ENCODE data around the gene KLF7. TPM values are rescaled to one million over a fixed set of nuclear protein-coding genes. Genes with fewer than 3 reads are reported as not detected.

KLF7 gene
- total and polyA plus RNA-seq, 9 of the 15 experiments (the other 6 are each of a cell fraction or from before 2014, with no cell fraction given): 0.04 to 0.54 (median 0.07) TPM

GRCh38 chr2:207205173-207205957 is 39.6 kb upstream of the KLF7 start (continued):
- TF ChIP-seq ZNF764 (CRISPR knock-in tag; IDR thresholded peaks at IDR 0.05; ENCODE audit: low read depth): no peak

GRCh38 chr2:207203056-207203455 is 37.3 kb upstream of the KLF7 start:
- WGBS (ENCODE audit: insufficient coverage, low coverage, missing lambda C conversion rate): 0% methylated on average over 1 of the region's 1 CpG
- POLR2A ChIA-PET: no interaction called here
- no peak for FAIRE-seq

GRCh38 chr2:207202645-207203044 is 36.9 kb upstream of the KLF7 start:
- Histone ChIP-seq H3K9me3 (replicated peaks; ENCODE audit: control insufficient read depth, insufficient read depth, low read depth, low read length) (no peaks in the 10 kb centered on the region), H3K4me1 (replicated peaks in 1 of 2; ENCODE audit: control insufficient read depth in 2 of 2, insufficient read depth in 2 of 2, low read length in 2 of 2) (no peaks in the 10 kb centered on the region), H2AFZ (ENCODE audit: low read depth, low read length) (no peak overlapping the region), H3K27ac (ENCODE audit: extremely low read depth, low read depth, low read length) (no peak overlapping the region), H3K9me1 (ENCODE audit: control insufficient read depth, insufficient read depth, low read length) (no peaks in the 10 kb centered on the region), H3K9ac (ENCODE audit: insufficient read depth in 1 of 2, low read depth in 2 of 2, low read length in 2 of 2) (no peak overlapping the region), H3K27me3 (ENCODE audit: control insufficient read depth in 2 of 2, insufficient read depth in 2 of 2, low read length in 2 of 2) (no peaks in the 10 kb centered on the region), H3K4me2 (ENCODE audit: insufficient read depth, low read length) (no peak overlapping the region), H3K36me3 (ENCODE audit: control insufficient read depth, insufficient read depth, low read length) (no peaks in the 10 kb centered on the region), H3K4me3 (no peak overlapping the region), H4K20me1 (replicated peaks; ENCODE audit: control insufficient read depth, insufficient read depth, low read length) (no peaks in the 10 kb centered on the region), H3K79me2 (ENCODE audit: control insufficient read depth, insufficient read depth, low read length) (no peaks in the 10 kb centered on the region)
- POLR2A ChIA-PET: no interaction called here
- FAIRE-seq: no peak
- DNase-seq (ENCODE audit: extremely low read depth in 1 of 4, low spot score in 3 of 4): peak in 1 of 4 experiments; percentile 28
- in situ Hi-C loops (cut with MboI): no loop called here
- CTCF ChIA-PET (ENCODE audit: low intra/inter-chr PET ratio): no interaction called here
- intact Hi-C loops (cut with micrococcal nuclease): no loop called here
- 0% methylated on average over 4 of the region's 4 CpGs for WGBS (ENCODE audit: insufficient coverage, low coverage, missing lambda C conversion rate)
- BruUV-seq (replicated peaks): no TSS peak
- ATAC-seq: no peak
- no peak for TF ChIP-seq CUX1 (CRISPR knock-in tag; IDR thresholded peaks at IDR 0.05)

More at GRCh38 chr2:207203056-207203455, 37.3 kb upstream of the KLF7 start:
- DNase-seq (ENCODE audit: extremely low read depth in 1 of 4, low spot score in 3 of 4) (no peak), ATAC-seq (no peak)
- no peaks in the 10 kb centered on the region for H3K36me3 ChIP-seq (ENCODE audit: control insufficient read depth, insufficient read depth, low read length)
- no peaks in the 10 kb centered on the region for H3K4me1 ChIP-seq (replicated peaks in 1 of 2; ENCODE audit: control insufficient read depth in 2 of 2, insufficient read depth in 2 of 2, low read length in 2 of 2)
- no peak overlapping the region for H3K4me2 ChIP-seq (ENCODE audit: insufficient read depth, low read length)
- no peak for TF ChIP-seq ZNF707 (CRISPR knock-in tag; conservative IDR thresholded peaks at IDR 0.05)
- TF ChIP-seq PHF20 (IDR thresholded peaks at IDR 0.05; ENCODE audit: partially characterized antibody): no peak
- TF ChIP-seq MIER1 (IDR thresholded peaks at IDR 0.05; ENCODE audit: low read depth): 0 out of 2 replicates have a peak, but pooled peaks have one; percentile 13
- TF ChIP-seq HDAC1 (IDR thresholded peaks at IDR 0.05): no peak
- intact Hi-C loops (cut with micrococcal nuclease): no loop called here
- BruUV-seq (replicated peaks): no TSS peak
- H3K9ac ChIP-seq (ENCODE audit: insufficient read depth in 1 of 2, low read depth in 2 of 2, low read length in 2 of 2): no peak overlapping the region
- in situ Hi-C loops (cut with MboI): no loop called here
- H3K9me3 ChIP-seq (replicated peaks; ENCODE audit: control insufficient read depth, insufficient read depth, low read depth, low read length): no peaks in the 10 kb centered on the region
- CTCF ChIA-PET (ENCODE audit: low intra/inter-chr PET ratio): no interaction called here
- H4K20me1 ChIP-seq (replicated peaks; ENCODE audit: control insufficient read depth, insufficient read depth, low read length): no peaks in the 10 kb centered on the region
- H3K79me2 ChIP-seq (ENCODE audit: control insufficient read depth, insufficient read depth, low read length): no peaks in the 10 kb centered on the region
- H3K4me3 ChIP-seq: no peak overlapping the region
- no peaks in the 10 kb centered on the region for H3K9me1 ChIP-seq (ENCODE audit: control insufficient read depth, insufficient read depth, low read length)
- H2AFZ ChIP-seq (ENCODE audit: low read depth, low read length): no peak overlapping the region
- H3K27ac ChIP-seq (ENCODE audit: extremely low read depth, low read depth, low read length): no peak overlapping the region
- H3K27me3 ChIP-seq (ENCODE audit: control insufficient read depth in 2 of 2, insufficient read depth in 2 of 2, low read length in 2 of 2): no peaks in the 10 kb centered on the region
